Effector CD4-positive, alpha-beta T cell (primary cell): ENCODE measurements around the gene DOC2B. TPM values are rescaled to one million over a fixed set of nuclear protein-coding genes. Genes with fewer than 3 reads are reported as not detected.
"Not testable (repeated sequence)": the region's sequence is repeated elsewhere in the genome, so short reads cannot be mapped to it uniquely, and the experiment has no call there.

Experiments used
- DNase-seq: peaks from one replicate; pipeline ENCODE4 v3.0.0-alpha.2; 2020
- total RNA-seq: gene quantifications from one replicate; lab custom pipeline; 2026; lab: John Stamatoyannopoulos, UW

Gene DOC2B
- total RNA-seq, result not detected

GRCh38 chr17:181245-182049, at the start of gene DOC2B:
Gene DOC2B (minus strand): TSS chr17:181650. CDS start chr17:181479, 171 bp downstream.
- no peak for DNase-seq

- no peak for DNase-seq
Observed at GRCh38 chr17:230395-230770, 48.9 kb upstream of the DOC2B start.

- no peak for DNase-seq
Observed at GRCh38 chr17:229709-230394, 48.4 kb upstream of the DOC2B start.

- no peak for DNase-seq
Observed at GRCh38 chr17:228951-229708, 47.7 kb upstream of the DOC2B start.

- DNase-seq, result no peak
Observed at GRCh38 chr17:227946-228615, 46.6 kb upstream of the DOC2B start.

GRCh38 chr17:227078-227945, 45.9 kb upstream of the DOC2B start:
- DNase-seq, result no peak

- DNase-seq, result no peak
Observed at GRCh38 chr17:226108-227077, 44.9 kb upstream of the DOC2B start.

GRCh38 chr17:225551-225950, 44.1 kb upstream of the DOC2B start:
- no peak for DNase-seq

GRCh38 chr17:224576-224975, 43.1 kb upstream of the DOC2B start:
- DNase-seq, result not testable (repeated sequence)

- no peak for DNase-seq
Observed at GRCh38 chr17:223723-224471, 42.4 kb upstream of the DOC2B start.

GRCh38 chr17:222172-222571, 40.7 kb upstream of the DOC2B start:
- no peak for DNase-seq

- DNase-seq, result no peak
Observed at GRCh38 chr17:219696-220095, 38.2 kb upstream of the DOC2B start.

GRCh38 chr17:218432-219110, 37.1 kb upstream of the DOC2B start:
- no peak for DNase-seq

GRCh38 chr17:216625-217024, 35.2 kb upstream of the DOC2B start:
- no peak for DNase-seq

- DNase-seq, result not testable (repeated sequence)
Observed at GRCh38 chr17:215563-216478, 34.4 kb upstream of the DOC2B start.

- no peak for DNase-seq
Observed at GRCh38 chr17:214881-215331, 33.5 kb upstream of the DOC2B start.

GRCh38 chr17:213286-214105, 32.0 kb upstream of the DOC2B start:
- DNase-seq, result no peak
